DMS153 (cell line): ENCODE results near the gene ATE1.

ENCODE experiments used
- DNase-seq: peaks from one replicate; lab custom pipeline; 2025; lab: John Stamatoyannopoulos, UW

ATE1 gene

DNA sequence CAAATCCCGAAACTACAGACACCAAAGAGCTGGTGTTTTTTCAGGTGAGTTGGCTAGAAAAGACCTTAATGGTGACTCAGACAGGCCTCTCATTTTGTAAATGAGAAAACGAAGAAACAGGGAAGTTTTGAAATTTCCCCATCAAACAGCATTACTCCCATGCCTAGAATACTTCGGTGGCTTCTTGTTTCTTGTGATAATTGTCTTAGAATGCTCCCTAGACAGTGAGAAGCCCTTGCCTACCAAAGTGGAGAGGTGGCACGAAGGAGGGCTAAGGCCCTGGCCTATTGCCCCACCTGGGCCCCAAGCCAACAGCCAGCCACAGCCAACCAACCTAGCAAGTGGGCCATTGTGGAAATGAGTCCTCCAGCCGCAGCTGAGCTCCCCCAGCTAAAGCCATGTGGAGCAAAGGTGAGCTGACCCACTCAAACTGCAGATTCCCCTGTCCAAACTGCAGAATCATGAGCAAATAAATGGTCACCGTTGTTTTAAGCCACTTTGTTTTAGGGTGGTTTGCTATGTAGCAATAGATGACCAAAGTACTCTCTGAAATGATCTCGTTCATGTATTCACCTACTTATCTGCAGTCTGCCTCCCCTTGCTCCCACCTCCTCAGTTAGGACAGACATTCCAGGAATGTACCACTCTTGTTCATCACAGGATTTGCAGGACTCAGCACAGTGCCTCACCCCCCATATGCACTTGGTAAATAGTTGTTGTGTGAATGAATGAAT, 231.9 kb downstream of the ATE1 start:
- DNase-seq = no peak

DNA sequence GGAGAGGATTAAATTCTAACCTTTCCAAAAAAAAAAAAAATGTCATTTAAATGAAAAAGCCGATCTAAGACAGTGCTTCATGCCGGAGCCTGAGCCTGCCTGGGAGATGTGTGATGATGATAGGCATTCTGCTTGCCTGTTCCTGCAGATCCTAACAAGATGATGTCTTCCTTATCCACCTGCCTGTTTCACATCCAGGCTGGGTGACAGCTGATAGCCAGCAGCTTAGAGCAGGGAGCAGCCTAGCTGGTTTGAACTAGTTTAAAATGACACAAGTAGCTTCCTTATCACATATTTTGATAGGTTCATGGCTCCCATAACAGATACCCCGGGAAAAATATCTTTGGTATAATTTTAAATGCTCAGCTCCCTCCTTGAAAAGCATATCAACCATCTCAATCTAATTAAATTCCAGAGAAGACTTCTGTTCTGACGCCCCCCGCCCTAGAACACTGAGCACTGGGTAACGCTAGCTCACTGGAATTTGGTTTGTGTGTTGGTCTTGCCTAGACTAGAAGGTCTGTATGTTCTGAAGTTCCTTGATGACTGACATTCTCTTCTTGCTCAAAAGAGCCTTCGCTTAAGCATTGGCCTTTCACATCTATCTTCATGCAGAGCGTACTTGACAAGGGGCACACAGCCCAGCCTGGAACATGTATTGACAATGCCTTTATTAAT, 232.7 kb downstream of the ATE1 start:
- DNase-seq = no peak

DNA sequence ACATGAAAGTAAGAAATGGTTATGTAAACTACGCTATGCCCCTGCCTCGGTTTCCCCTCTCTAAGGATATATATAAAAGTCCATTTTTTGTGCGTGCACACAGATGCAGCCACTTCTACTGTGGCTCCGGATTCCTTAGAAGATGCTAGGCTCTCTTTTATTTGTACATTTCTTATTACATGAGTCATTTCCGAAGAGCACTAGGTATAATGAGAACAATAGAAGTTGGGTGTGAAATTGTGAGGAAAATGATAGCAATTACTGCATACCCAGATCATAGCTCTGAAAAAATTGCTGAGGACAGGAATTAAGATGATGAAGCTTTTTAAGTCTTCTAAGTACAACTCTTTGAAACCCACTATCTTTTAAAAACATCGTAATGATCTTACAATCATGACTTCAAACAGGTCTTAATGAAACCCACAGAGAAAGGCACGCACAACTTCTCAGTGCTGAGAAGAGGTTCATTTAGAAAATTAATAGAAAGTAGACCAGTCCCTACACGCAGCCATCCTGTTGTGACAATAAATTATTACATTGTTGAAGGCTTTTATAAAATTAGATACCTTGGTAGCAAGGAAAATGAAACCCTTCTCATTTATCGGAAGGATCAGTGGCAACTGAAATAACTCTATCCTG, 233.4 kb downstream of the ATE1 start:
- DNase-seq = no peak

DNA sequence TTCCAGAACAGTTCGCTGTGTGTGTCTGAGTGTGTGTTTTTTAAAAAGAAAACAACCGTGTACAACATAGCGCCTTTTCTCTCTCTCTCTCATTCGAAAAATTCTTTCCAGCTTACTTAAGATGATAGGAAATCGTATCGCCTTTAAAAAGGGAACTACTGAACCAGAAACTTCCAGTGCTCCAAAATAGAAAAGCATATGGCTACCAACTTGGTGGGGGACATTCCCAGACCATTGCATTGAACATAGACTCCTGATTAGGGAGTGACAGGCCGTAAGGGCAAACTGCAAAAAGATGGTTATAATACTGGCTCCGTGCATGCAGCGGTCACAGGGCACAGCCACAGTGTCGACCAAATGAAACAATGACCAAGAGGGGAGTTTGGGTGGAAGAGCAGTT, 235.2 kb downstream of the ATE1 start:
- DNase-seq = no peak

DNA sequence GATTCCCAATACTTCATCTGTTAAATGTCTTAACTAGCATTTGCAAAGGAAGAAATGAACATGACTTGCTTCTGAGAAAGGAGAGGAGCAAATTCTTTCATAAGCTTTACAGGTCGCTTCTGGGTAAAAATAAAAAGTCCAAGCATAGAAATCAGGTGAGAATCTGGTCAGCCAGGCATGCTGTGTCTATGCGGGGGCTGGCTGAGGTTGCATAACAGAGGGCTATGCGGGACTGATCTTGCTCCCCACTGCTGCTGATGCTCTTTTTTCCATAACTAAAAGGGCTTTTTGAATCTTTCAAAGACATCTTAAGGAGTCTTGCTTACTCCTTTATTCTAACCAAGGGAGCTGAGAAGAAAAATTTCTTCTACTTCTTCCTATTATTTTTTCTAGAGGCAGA, 236.9 kb downstream of the ATE1 start:
- DNase-seq = no peak
